B cell (primary cell): ENCODE measurements around the gene TMED5. TPM values are rescaled to one million over a fixed set of nuclear protein-coding genes. Genes with fewer than 3 reads are reported as not detected.
"Not testable (repeated sequence)": the region's sequence is repeated elsewhere in the genome, so short reads cannot be mapped to it uniquely, and the experiment has no call there.

Experiments used
- ATAC-seq: fragments of 200-7000 bp; cut with Tn5 transposase; one replicate; pipeline ENCODE4 v1.10.0; 2021; ENCODE audit warnings: low read depth, mild to moderate bottlenecking, moderate number of reproducible peaks, moderate library complexity
- CTCF ChIA-PET: fragments of 350-600 bp; sonication (Branson Sonifier 250); formaldehyde crosslinking; loops from one replicate; lab custom pipeline; 2021; ENCODE audit warnings: antibody characterized with exemption, inconsistent platforms; lab: Charles Lee
- POLR2A ChIA-PET: fragments of 350-600 bp; sonication (Branson Sonifier 250); formaldehyde crosslinking; loops from one replicate; lab custom pipeline; 2021; ENCODE audit warnings: antibody characterized with exemption; lab: Charles Lee
- DNase-seq: peaks from one replicate; pipeline ENCODE4 v3.0.0; 2013
- H2AFZ ChIP-seq: 2 replicates; pipeline ENCODE4 v1.6.1; 2012; ENCODE audit warnings: mild to moderate bottlenecking, low read depth, low read length; ENCODE audit not compliant: insufficient read depth, poor library complexity, severe bottlenecking
- H3K27ac ChIP-seq, 2 donors: 1 replicate in 1 of 2; 2 replicates in 1 of 2; pipeline ENCODE4 v1.5.1; 2012 to 2013; ENCODE audit warnings: low read length in 2 of 2, mild to moderate bottlenecking in 2 of 2, moderate library complexity in 1 of 2
- H3K27me3 ChIP-seq, 4 experiments: fragments of 200-600 bp in 1 of 4; sonication (generic) in 1 of 4; replicated peaks in 1 of 4; 1 replicate in 2 of 4; 2 replicates in 2 of 4; pipeline versions ENCODE4 v1.6.1 to v1.7.0; 2013 to 2016; ENCODE audit warnings: low read length in 3 of 4, mild to moderate bottlenecking in 2 of 4, mixed read lengths in 1 of 4, moderate library complexity in 1 of 4; ENCODE audit not compliant: insufficient read depth in 4 of 4, control insufficient read depth in 3 of 4; ENCODE audit errors: control extremely low read depth in 1 of 4
- H3K36me3 ChIP-seq, 2 experiments: replicated peaks in 1 of 2; 1 replicate in 1 of 2; 2 replicates in 1 of 2; pipeline versions ENCODE4 v1.6.1 to v1.7.1; 2013; ENCODE audit warnings: low read length in 1 of 2; ENCODE audit not compliant: insufficient read depth in 2 of 2, control insufficient read depth in 1 of 2; ENCODE audit errors: control extremely low read depth in 1 of 2, extremely low read depth in 1 of 2
- H3K4me1 ChIP-seq, 2 donors: fragments of 200-600 bp in 1 of 2; sonication (generic) in 1 of 2; 1 replicate in 1 of 2; 2 replicates in 1 of 2; pipeline versions ENCODE4 v1.5.1 to v1.6.1; 2013 to 2017; ENCODE audit warnings: low read length in 2 of 2; ENCODE audit not compliant: control insufficient read depth in 2 of 2, insufficient read depth in 2 of 2
- H3K4me2 ChIP-seq: replicated peaks from 2 replicates; pipeline ENCODE3; 2012; ENCODE audit warnings: mild to moderate bottlenecking, low read depth, low read length; ENCODE audit not compliant: poor library complexity, severe bottlenecking
- H3K4me3 ChIP-seq, 5 experiments: fragments of 200-600 bp in 1 of 5; sonication (generic) in 1 of 5; 1 replicate in 3 of 5; 2 replicates in 2 of 5; pipeline versions ENCODE4 v1.5.1 to v1.7.0; 2011 to 2016; ENCODE audit warnings: low read length in 4 of 5, mild to moderate bottlenecking in 4 of 5, low read depth in 2 of 5, control low read depth in 1 of 5, moderate library complexity in 1 of 5; ENCODE audit not compliant: insufficient read depth in 1 of 5; ENCODE audit errors: control extremely low read depth in 1 of 5, extremely low read depth in 1 of 5
- H3K79me2 ChIP-seq: fragments of 200-600 bp; sonication (generic); one replicate; pipeline ENCODE4 v1.6.0; 2016; ENCODE audit warnings: low read length; ENCODE audit not compliant: control insufficient read depth, insufficient read depth
- H3K9ac ChIP-seq: fragments of 200-600 bp; sonication (generic); 2 replicates; pipeline ENCODE4 v1.6.1; 2017; ENCODE audit warnings: mild to moderate bottlenecking, low read length, moderate library complexity
- H3K9me3 ChIP-seq, 3 donors: one replicate each; pipeline versions ENCODE4 v1.6.1 to v1.7.1; 2013; ENCODE audit warnings: low read length in 2 of 3; ENCODE audit not compliant: control insufficient read depth in 2 of 3, insufficient read depth in 1 of 3; ENCODE audit errors: control extremely low read depth in 1 of 3
- H4K20me1 ChIP-seq: 2 replicates; pipeline ENCODE4 v1.6.0; 2012; ENCODE audit warnings: mild to moderate bottlenecking, low read length; ENCODE audit not compliant: insufficient read depth, control insufficient read depth, poor library complexity, severe bottlenecking
- H3K27ac Mint-ChIP-seq: one replicate; pipeline ENCODE4 v1.8.0; 2021; ENCODE audit warnings: mixed read lengths
- H3K27me3 Mint-ChIP-seq: one replicate; pipeline ENCODE4 v1.8.0; 2021; ENCODE audit warnings: mixed read lengths
- H3K4me1 Mint-ChIP-seq: one replicate; pipeline ENCODE4 v1.8.0; 2021; ENCODE audit warnings: mixed read lengths
- H3K4me3 Mint-ChIP-seq: one replicate; pipeline ENCODE4 v1.8.0; 2021; ENCODE audit warnings: mixed read lengths
- H3K9me3 Mint-ChIP-seq: one replicate; pipeline ENCODE4 v1.8.0; 2022; ENCODE audit warnings: mixed read lengths; ENCODE audit not compliant: insufficient read depth
- CTCF ChIP-seq: fragments of 200-600 bp; IDR thresholded peaks from one replicate; pipeline ENCODE4 v1.8.0; 2022; ENCODE audit warnings: antibody characterized with exemption, mild to moderate bottlenecking
- EZH2 ChIP-seq: IDR thresholded peaks from 2 replicates; pipeline ENCODE4 v1.6.1; 2012; ENCODE audit warnings: borderline replicate concordance, low read depth, mild to moderate bottlenecking, moderate library complexity, low read length; ENCODE audit not compliant: insufficient read depth, poor library complexity, severe bottlenecking
- WGBS: methylation state at CpG from one replicate; pipeline ENCODE4 v1.1.5; 2013; ENCODE audit warnings: missing lambda C conversion rate; ENCODE audit not compliant: insufficient coverage; 5-methylcytosine and 5-hydroxymethylcytosine counted together
- intact Hi-C: fragments of 100-400 bp; cut with micrococcal nuclease; formaldehyde crosslinking; loops from one replicate; pipeline ENCODE4 v1.10.0; 2022
- polyA plus RNA-seq: library from polyadenylated mRNA; depleted of rRNA; stranded (reverse); fragments of >200 nt; gene quantifications from 2 replicates; pipeline ENCODE4 v1.2.3, GENCODE V29; 2012
- total RNA-seq, 2 donors: library from RNA; stranded (reverse); fragments of 120-200 nt in 1 of 2; gene quantifications; 1 replicate in 1 of 2; 2 replicates in 1 of 2; pipeline versions ENCODE4 v1.2.3 to v1.2.4, GENCODE V29; 2013 to 2022

The TMED5 gene
- total and polyA plus RNA-seq, 2 donors (not counting 1 experiment from before 2014, with no cell fraction given) = 23.7 to 46.1 TPM

- H3K4me3 ChIP-seq = no peak overlapping the region
- no peaks in the 10 kb centered on the region for H3K9me3 Mint-ChIP-seq
- no peak overlapping the region for H3K4me2 ChIP-seq
- no peaks in the 10 kb centered on the region for H3K79me2 ChIP-seq
- no peak overlapping the region for H3K27ac Mint-ChIP-seq
- H3K9ac ChIP-seq = no peak overlapping the region
- no peak overlapping the region for H2AFZ ChIP-seq
- H3K9me3 ChIP-seq = no peaks in the 10 kb centered on the region
- peaks cover 0 to 6% of the 10 kb centered on the region in 2 experiments for H3K36me3 ChIP-seq
- ChIA-PET CTCF (no interaction called here), POLR2A (no interaction called here)
- H3K4me3 Mint-ChIP-seq = no peak overlapping the region
- no peak for DNase-seq
- intact Hi-C loops = no loop called here
- WGBS = no CpG with 5 or more reads among the region's 2 CpGs
- no peaks in the 10 kb centered on the region for H4K20me1 ChIP-seq
- H3K4me1 Mint-ChIP-seq = peaks cover 34% of the 10 kb centered on the region
- ATAC-seq = no peak
- H3K27me3 ChIP-seq = no peaks in the 10 kb centered on the region
- H3K27me3 Mint-ChIP-seq = no peaks in the 10 kb centered on the region
- H3K4me1 ChIP-seq = peaks cover 9 to 20% of the 10 kb centered on the region in 2 donors
- TF ChIP-seq CTCF (no peak), EZH2 (no peak)
- no peak overlapping the region for H3K27ac ChIP-seq
Measured at GRCh38 chr1:93223023-93223675, 42.9 kb upstream of the TMED5 start.

- no peaks in the 10 kb centered on the region for H3K27me3 ChIP-seq
- no peak overlapping the region for H3K4me2 ChIP-seq
- H3K27ac ChIP-seq = no peak overlapping the region
- H3K9me3 ChIP-seq = no peaks in the 10 kb centered on the region
- H3K4me1 Mint-ChIP-seq = peaks cover 34% of the 10 kb centered on the region
- no peak for ATAC-seq
- POLR2A ChIA-PET = no interaction called here
- TF ChIP-seq CTCF (no peak), EZH2 (no peak)
- no peaks in the 10 kb centered on the region for H4K20me1 ChIP-seq
- H3K4me3 Mint-ChIP-seq = no peak overlapping the region
- peaks cover 9 to 20% of the 10 kb centered on the region in 2 donors for H3K4me1 ChIP-seq
- H3K27me3 Mint-ChIP-seq = no peaks in the 10 kb centered on the region
- no peak for DNase-seq
- CTCF ChIA-PET = no interaction called here
- H3K4me3 ChIP-seq = no peak overlapping the region
- H3K9ac ChIP-seq = no peak overlapping the region
- H3K79me2 ChIP-seq = no peaks in the 10 kb centered on the region
- no CpG with 5 or more reads among the region's 3 CpGs for WGBS
- intact Hi-C loops = no loop called here
- peaks cover 4 to 7% of the 10 kb centered on the region in 2 experiments for H3K36me3 ChIP-seq
- H3K9me3 Mint-ChIP-seq = no peaks in the 10 kb centered on the region
- H3K27ac Mint-ChIP-seq = no peak overlapping the region
- no peak overlapping the region for H2AFZ ChIP-seq
Measured at GRCh38 chr1:93221913-93222312, 41.7 kb upstream of the TMED5 start.

- H3K4me1 ChIP-seq = peaks cover 9 to 20% of the 10 kb centered on the region in 2 donors
- intact Hi-C loops, H3K36me3 ChIP-seq, H3K27me3 ChIP-seq, H4K20me1 ChIP-seq, H3K9ac ChIP-seq, H3K27ac ChIP-seq, DNase-seq, CTCF ChIA-PET, H3K4me2 ChIP-seq, H3K4me3 Mint-ChIP-seq, H3K27ac Mint-ChIP-seq, H3K9me3 ChIP-seq, H3K9me3 Mint-ChIP-seq, POLR2A ChIA-PET, H2AFZ ChIP-seq, ATAC-seq, H3K79me2 ChIP-seq, H3K27me3 Mint-ChIP-seq, H3K4me3 ChIP-seq: not testable (repeated sequence)
- no CpG with 5 or more reads among the region's 5 CpGs for WGBS
- peaks cover 31% of the 10 kb centered on the region for H3K4me1 Mint-ChIP-seq
Measured at GRCh38 chr1:93220716-93221115, 40.5 kb upstream of the TMED5 start.
